Hepatocyte (in vitro differentiated cells): ENCODE results near the gene EYS. TPM values are rescaled to one million over a fixed set of nuclear protein-coding genes. Genes with fewer than 3 reads are reported as not detected.
A peak's percentile ranks its signal among the peaks of the same experiment; 100 is the strongest.

Source experiments
- DNase-seq: peaks from one replicate; pipeline ENCODE4 v3.0.0-alpha.2; 2016; ENCODE audit warnings: low spot score
- H2AFZ ChIP-seq: fragments of 200-600 bp; sonication (generic); 2 replicates; pipeline ENCODE4 v1.6.0; 2016; ENCODE audit warnings: antibody characterized with exemption, mild to moderate bottlenecking
- H3K27ac ChIP-seq: fragments of 200-600 bp; sonication (generic); 2 replicates; pipeline ENCODE4 v1.5.1; 2016; ENCODE audit warnings: mild to moderate bottlenecking
- H3K27me3 ChIP-seq: fragments of 200-600 bp; sonication (generic); 2 replicates; pipeline ENCODE4 v1.6.1; 2016
- H3K36me3 ChIP-seq: fragments of 200-600 bp; sonication (generic); replicated peaks from 2 replicates; pipeline ENCODE4 v1.5.1; 2016; ENCODE audit warnings: low read depth; ENCODE audit not compliant: insufficient read depth
- H3K4me1 ChIP-seq: fragments of 200-600 bp; sonication (generic); 2 replicates; pipeline ENCODE4 v1.5.1; 2016; ENCODE audit warnings: mild to moderate bottlenecking, moderate library complexity; ENCODE audit not compliant: insufficient read depth
- H3K4me2 ChIP-seq: fragments of 200-600 bp; sonication (generic); 2 replicates; pipeline ENCODE4 v1.6.0; 2016
- H3K4me3 ChIP-seq: fragments of 200-600 bp; sonication (generic); 2 replicates; pipeline ENCODE4 v1.5.1; 2016; ENCODE audit warnings: mild to moderate bottlenecking
- H3K79me2 ChIP-seq: fragments of 200-600 bp; sonication (generic); 2 replicates; pipeline ENCODE4 v1.6.0; 2017; ENCODE audit warnings: mild to moderate bottlenecking
- H3K9me2 ChIP-seq: fragments of 200-600 bp; sonication (generic); replicated peaks from 2 replicates; pipeline ENCODE4 v1.6.0; 2017; ENCODE audit warnings: mild to moderate bottlenecking; ENCODE audit not compliant: insufficient read depth
- H3K9me3 ChIP-seq: fragments of 200-600 bp; sonication (generic); 2 replicates; pipeline ENCODE4 v1.5.1; 2016; ENCODE audit warnings: low read depth, mild to moderate bottlenecking
- H4K20me1 ChIP-seq: fragments of 200-600 bp; sonication (generic); 2 replicates; pipeline ENCODE4 v1.6.0; 2016; ENCODE audit warnings: mild to moderate bottlenecking; ENCODE audit not compliant: insufficient read depth, poor library complexity, severe bottlenecking
- EZH2 ChIP-seq: fragments of 200-600 bp; sonication (generic); IDR thresholded peaks from 2 replicates; pipeline ENCODE4 v1.6.1; 2016; ENCODE audit warnings: antibody characterized with exemption, mild to moderate bottlenecking, borderline replicate concordance
- EZH2phosphoT487 ChIP-seq: fragments of 200-600 bp; sonication (generic); IDR thresholded peaks from one replicate; pipeline ENCODE4 v1.6.1; 2018; ENCODE audit warnings: antibody characterized with exemption, mild to moderate bottlenecking, low read depth, moderate library complexity; ENCODE audit not compliant: unreplicated experiment, severe bottlenecking
- WGBS: methylation state at CpG from one replicate; pipeline ENCODE4 v1.1.6; 2016; ENCODE audit warnings: low lambda C conversion rate; ENCODE audit errors: missing lambda C conversion rate; 5-methylcytosine and 5-hydroxymethylcytosine counted together
- polyA plus RNA-seq: library from polyadenylated mRNA; unstranded; fragments of >200 nt; fragmentation: Nextera tagmentation; extraction: Ambion mirVana; gene quantifications from 2 replicates; pipeline ENCODE4 v1.2.1, GENCODE V29; 2016
- total RNA-seq: library from RNA; depleted of rRNA; stranded (reverse); fragments of >200 nt; gene quantifications from 2 replicates; pipeline ENCODE4 v1.2.3, GENCODE V29; 2014
- TF ChIP-seq, protein P1 (sequence below): fragments of 200-600 bp; sonication (generic); IDR thresholded peaks from 2 replicates; pipeline ENCODE4 v1.5.1; 2016; ENCODE audit warnings: antibody characterized with exemption, mild to moderate bottlenecking; ENCODE audit not compliant: poor library complexity

Gene EYS
- total and polyA plus RNA-seq, 2 experiments from 2014 or later: 0.57 to 0.68 TPM

DNA sequence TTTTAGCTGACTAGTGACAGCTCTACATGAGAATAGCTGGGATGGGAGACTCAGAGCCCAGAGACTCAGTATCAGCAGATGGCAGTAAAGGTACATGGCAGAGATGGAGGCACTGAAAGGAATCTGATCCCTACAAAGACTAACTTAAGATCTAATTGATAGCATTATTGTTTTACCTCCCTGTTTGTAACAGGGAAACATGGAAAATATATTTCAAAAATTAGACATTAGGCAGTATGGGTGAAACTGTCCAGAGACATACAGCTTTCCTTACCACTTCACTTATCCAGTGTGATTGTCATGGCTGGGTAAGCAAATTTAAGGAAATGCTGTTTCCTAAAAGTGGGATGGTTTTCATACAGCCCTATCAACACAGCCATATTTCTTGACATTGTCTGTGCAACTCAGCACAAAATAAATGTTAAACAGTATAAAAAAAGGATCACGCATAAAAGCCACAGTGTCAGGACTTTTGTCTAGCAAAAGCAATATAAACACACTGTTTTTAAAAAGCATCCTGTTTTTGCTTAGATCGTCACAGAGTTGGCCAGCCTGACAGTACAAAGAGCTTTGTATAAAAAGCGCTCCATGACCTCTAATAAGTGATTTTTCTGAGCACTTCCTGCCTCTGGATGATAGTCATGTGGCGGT, 1694.5 kb downstream of the EYS start:
- Histone ChIP-seq H4K20me1 (no peaks in the 10 kb centered on the region), H3K9me2 (no peaks in the 10 kb centered on the region), H3K9me3 (no peaks in the 10 kb centered on the region), H3K79me2 (no peaks in the 10 kb centered on the region), H3K27ac (peak overlapping the region; percentile 6), H3K4me2 (peak overlapping the region; percentile 30), H3K4me1 (peaks cover 6% of the 10 kb centered on the region), H3K4me3 (no peak overlapping the region), H3K27me3 (no peaks in the 10 kb centered on the region), H2AFZ (peak overlapping the region; percentile 23), H3K36me3 (no peaks in the 10 kb centered on the region)
- 54% methylated on average over 4 of the region's 4 CpGs for WGBS
- peak; percentile 73 for DNase-seq
- no peak for TF ChIP-seq EZH2phosphoT487
- TF ChIP-seq, protein P1, sequence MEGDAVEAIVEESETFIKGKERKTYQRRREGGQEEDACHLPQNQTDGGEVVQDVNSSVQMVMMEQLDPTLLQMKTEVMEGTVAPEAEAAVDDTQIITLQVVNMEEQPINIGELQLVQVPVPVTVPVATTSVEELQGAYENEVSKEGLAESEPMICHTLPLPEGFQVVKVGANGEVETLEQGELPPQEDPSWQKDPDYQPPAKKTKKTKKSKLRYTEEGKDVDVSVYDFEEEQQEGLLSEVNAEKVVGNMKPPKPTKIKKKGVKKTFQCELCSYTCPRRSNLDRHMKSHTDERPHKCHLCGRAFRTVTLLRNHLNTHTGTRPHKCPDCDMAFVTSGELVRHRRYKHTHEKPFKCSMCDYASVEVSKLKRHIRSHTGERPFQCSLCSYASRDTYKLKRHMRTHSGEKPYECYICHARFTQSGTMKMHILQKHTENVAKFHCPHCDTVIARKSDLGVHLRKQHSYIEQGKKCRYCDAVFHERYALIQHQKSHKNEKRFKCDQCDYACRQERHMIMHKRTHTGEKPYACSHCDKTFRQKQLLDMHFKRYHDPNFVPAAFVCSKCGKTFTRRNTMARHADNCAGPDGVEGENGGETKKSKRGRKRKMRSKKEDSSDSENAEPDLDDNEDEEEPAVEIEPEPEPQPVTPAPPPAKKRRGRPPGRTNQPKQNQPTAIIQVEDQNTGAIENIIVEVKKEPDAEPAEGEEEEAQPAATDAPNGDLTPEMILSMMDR: peak; percentile 90

DNA sequence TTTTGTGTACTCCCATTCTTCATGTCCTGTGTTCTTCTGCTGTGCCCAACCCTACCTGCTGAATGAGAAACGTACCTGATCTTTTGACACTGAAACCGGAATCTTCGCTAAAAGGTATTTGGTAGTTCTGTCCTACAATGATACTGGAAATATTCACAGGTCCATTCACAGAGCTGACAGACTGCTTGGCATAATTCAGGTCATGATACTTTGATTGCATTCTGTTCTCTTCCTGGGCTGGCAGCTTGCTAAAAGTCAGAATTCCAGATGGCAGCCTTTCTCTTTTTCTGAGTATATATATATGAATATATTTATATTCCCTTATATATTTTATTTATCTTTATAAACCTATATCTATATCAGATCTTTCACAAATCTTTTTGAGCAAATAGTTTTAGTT, 1696.4 kb downstream of the EYS start:
- WGBS: 85% methylated on average over 3 of the region's 3 CpGs

DNA sequence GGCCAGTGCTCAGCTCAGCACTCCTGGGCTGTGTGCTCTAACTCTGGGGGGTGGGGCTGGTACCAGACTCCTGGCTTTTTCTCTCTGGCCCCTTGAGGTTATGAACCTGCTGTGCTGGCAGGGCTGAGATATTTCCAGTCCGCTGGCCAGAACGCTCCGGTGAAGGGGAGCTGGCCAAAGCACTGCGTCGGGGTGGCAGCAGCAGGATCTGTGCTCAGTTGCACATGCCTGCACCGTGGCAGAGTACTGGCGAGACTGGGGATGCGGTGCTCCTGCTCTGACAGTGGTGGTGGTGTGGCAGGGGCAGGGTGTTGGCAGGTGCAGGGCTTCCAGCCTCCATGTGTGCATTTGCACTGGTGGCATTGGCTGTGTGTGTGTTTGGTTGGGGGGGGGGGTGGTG, 1697.0 kb downstream of the EYS start:
- Histone ChIP-seq H3K4me2 (no peak overlapping the region), H2AFZ (no peak overlapping the region), H3K27me3 (no peaks in the 10 kb centered on the region), H3K36me3 (no peaks in the 10 kb centered on the region), H3K4me1 (peaks cover 6% of the 10 kb centered on the region), H3K4me3 (no peak overlapping the region), H3K9me2 (no peaks in the 10 kb centered on the region), H3K79me2 (no peaks in the 10 kb centered on the region), H3K27ac (no peak overlapping the region), H3K9me3 (no peaks in the 10 kb centered on the region), H4K20me1 (no peaks in the 10 kb centered on the region)
- no peak for DNase-seq
- no peak for TF ChIP-seq EZH2
- TF ChIP-seq, protein P1: no peak
- TF ChIP-seq EZH2phosphoT487: no peak
- WGBS: 91% methylated on average over 8 of the region's 8 CpGs

More for the DNA sequence above, 1696.4 kb downstream of the EYS start:
- Histone ChIP-seq H3K27me3 (no peaks in the 10 kb centered on the region), H3K27ac (no peak overlapping the region), H3K4me1 (peaks cover 6% of the 10 kb centered on the region), H3K36me3 (no peaks in the 10 kb centered on the region), H2AFZ (no peak overlapping the region), H3K9me3 (no peaks in the 10 kb centered on the region), H3K4me3 (no peak overlapping the region), H4K20me1 (no peaks in the 10 kb centered on the region), H3K4me2 (no peak overlapping the region), H3K79me2 (no peaks in the 10 kb centered on the region), H3K9me2 (no peaks in the 10 kb centered on the region)
- no peak for DNase-seq
- no peak for TF ChIP-seq EZH2
- no peak for TF ChIP-seq EZH2phosphoT487
- TF ChIP-seq, protein P1: no peak

DNA sequence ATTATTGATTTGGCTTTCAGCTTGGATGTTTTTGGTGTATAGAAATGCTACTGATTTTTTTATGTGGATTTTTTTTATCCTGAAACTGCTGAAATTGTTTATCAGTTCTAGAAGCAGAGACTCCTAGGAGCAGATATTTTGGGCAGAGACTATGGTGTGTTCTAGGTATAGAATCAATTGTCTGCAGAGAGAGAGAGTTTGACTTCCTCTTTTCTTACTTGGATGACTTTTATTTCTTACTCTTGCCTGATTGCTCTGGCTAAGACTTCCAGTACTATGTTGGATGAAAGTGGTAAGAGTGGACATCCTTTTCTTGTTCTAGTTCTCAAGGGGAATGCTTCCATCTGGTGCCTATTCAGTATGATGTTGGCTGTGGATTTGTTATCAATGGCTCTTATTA, 1700.8 kb downstream of the EYS start:
- Histone ChIP-seq H3K4me1 (no peaks in the 10 kb centered on the region), H3K4me2 (no peak overlapping the region), H4K20me1 (no peaks in the 10 kb centered on the region), H3K27me3 (no peaks in the 10 kb centered on the region), H3K79me2 (no peaks in the 10 kb centered on the region), H3K4me3 (no peak overlapping the region), H3K27ac (no peak overlapping the region), H2AFZ (no peak overlapping the region), H3K9me3 (no peaks in the 10 kb centered on the region), H3K36me3 (no peaks in the 10 kb centered on the region), H3K9me2 (no peaks in the 10 kb centered on the region)
- TF ChIP-seq EZH2phosphoT487: no peak
- TF ChIP-seq EZH2: no peak
- TF ChIP-seq, protein P1: no peak
- DNase-seq: no peak
